GM20000 (cell line): ENCODE results near the gene HAUS2.
A peak's percentile ranks its signal among the peaks of the same experiment; 100 is the strongest.

Experiments
- DNase-seq: peaks from one replicate; pipeline ENCODE4 v3.0.0; 2012; ENCODE audit warnings: low spot score
- TF ChIP-seq, protein P1 (sequence below): IDR thresholded peaks from 2 replicates; pipeline ENCODE4 v1.5.1; 2012; ENCODE audit warnings: mild to moderate bottlenecking, control low read depth; ENCODE audit errors: extremely low read depth, missing control alignments

The HAUS2 gene

DNA sequence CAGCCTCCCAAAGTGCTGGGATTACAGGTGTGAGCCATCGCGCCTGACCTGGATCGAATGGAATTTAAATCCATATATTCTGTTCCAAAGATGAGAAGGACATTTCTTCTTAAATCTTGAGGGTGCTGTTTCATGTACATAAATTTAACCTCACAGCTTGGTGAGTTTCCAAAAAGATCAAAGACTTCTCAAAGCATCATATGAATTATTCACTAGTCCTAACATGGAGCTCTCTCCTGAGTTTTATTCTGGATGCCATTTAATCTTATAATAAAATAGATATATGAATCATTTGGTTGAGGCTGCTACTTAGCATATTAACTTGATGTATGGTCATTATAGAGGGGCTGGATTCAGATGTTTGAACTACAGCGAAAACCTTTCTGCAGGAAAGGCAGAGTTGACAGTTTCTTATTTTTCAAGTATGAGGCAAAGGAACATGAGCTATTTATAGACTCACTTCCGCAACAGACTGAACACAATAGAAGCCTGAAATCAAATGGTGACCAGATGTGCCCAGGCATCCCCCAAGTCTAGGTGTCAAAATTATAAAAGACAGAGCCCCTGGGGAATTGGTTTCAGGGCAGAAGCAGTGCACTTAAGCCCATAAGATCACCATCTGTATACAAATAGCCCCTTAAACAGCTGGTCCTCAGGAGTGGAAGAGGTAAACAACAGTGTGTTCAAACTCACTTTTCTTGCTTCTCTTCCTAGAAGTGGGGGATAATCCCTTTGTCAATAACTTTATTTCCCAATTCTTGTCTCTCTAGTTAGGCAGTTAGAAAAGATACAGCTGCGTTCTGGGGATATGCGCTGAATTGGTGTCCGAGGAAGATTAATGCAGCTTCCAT, 56.5 kb downstream of the HAUS2 start:
- TF ChIP-seq, protein P1, sequence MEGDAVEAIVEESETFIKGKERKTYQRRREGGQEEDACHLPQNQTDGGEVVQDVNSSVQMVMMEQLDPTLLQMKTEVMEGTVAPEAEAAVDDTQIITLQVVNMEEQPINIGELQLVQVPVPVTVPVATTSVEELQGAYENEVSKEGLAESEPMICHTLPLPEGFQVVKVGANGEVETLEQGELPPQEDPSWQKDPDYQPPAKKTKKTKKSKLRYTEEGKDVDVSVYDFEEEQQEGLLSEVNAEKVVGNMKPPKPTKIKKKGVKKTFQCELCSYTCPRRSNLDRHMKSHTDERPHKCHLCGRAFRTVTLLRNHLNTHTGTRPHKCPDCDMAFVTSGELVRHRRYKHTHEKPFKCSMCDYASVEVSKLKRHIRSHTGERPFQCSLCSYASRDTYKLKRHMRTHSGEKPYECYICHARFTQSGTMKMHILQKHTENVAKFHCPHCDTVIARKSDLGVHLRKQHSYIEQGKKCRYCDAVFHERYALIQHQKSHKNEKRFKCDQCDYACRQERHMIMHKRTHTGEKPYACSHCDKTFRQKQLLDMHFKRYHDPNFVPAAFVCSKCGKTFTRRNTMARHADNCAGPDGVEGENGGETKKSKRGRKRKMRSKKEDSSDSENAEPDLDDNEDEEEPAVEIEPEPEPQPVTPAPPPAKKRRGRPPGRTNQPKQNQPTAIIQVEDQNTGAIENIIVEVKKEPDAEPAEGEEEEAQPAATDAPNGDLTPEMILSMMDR, result no peak
- peak; percentile 57 for DNase-seq

DNA sequence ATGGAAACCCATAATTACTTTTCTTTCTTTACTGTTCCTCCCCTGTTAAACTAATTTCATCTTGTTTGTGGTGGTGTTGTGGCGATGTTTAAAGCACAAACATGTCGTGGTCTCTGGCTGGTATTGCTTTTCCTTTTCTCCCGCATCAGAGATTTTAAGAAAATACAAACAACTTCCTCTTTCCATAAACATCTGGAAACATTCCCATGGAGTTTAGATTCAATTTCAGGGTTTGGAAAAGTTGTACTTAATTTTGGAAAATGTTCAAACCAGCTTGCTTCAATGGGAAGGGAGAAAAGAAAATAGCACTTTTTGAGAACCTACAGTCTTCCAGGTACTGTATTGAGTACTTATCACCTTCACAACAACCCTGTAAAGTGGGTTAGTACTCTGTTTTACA, 57.2 kb downstream of the HAUS2 start:
- TF ChIP-seq, protein P1, result no peak
- DNase-seq, result no peak

DNA sequence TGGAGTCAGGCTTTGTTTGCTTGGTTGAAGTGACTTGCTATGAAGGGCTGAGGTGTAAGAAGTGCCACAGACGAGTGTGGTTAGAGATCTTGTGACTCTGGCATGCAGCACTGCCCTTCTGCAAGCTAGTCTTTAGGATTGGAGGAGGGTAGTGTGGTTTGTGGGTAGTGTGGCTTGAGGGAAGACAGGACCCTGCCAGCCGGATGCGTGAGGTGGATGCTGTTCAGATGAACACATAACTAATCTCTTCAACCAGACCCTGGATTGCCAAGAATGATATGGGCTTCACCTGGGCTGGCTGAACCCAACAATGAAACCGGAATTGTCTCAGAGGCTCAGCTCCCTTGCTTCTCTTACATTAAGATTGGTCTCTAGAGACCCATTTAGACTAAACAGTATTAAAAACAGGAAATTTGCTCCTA, 59.5 kb downstream of the HAUS2 start:
- no peak for DNase-seq

DNA sequence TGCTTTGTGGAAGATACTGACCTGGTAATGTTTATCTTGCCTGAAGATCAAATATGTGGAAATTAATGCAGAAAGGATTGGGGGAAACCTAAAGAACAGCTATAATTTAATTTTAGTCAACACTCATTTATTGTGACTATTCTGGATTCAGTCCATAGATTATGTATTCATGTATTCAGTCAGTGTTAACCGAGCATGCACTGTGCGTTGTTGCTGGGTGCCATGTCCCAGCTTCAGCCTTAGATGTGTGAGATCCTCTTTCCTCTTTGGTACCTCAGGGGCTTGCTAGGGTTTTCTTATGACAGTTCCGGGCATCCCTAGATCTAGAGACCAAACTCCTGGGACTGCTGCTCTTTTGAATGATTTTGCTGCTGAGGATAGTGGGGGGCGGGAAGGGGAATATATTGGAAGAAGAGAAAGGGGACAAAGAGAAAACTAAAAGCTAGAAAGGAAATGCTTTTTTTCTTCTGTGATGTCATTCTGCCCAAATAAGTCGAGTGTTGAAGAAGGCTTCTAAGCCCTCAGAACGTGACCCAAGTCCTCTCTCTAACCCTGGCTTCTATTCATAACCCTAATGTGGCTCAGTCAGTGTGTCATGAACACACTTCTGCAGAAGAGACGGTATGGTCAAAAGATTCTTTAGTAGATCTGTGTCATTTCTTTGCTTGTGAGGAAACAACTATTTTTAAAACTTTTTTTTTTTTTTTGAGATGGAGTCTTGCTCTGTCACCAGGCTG, 60.3 kb downstream of the HAUS2 start:
- DNase-seq, result no peak
- TF ChIP-seq, protein P1, result no peak

More for the DNA sequence above, 59.5 kb downstream of the HAUS2 start:
- TF ChIP-seq, protein P1, result no peak

DNA sequence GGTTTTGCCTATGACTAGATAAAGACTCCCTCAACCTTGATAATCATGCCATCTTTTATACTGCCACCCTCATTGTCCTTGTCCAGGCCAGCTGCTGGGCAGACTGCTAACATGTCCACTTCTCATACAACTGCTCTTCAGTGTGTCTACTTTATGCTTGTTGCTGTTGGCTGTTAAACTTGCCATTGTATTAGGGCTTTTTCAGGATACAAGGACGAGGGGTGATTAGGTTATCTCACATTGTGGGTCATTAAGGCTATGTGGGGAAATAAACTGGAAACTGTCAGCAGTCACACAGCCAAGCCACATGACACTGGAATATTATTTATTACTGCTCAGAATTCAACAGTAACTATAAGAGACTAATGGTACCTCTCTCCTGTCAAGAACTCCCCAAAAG, 62.9 kb downstream of the HAUS2 start:
- DNase-seq, result no peak
- TF ChIP-seq, protein P1, result no peak

DNA sequence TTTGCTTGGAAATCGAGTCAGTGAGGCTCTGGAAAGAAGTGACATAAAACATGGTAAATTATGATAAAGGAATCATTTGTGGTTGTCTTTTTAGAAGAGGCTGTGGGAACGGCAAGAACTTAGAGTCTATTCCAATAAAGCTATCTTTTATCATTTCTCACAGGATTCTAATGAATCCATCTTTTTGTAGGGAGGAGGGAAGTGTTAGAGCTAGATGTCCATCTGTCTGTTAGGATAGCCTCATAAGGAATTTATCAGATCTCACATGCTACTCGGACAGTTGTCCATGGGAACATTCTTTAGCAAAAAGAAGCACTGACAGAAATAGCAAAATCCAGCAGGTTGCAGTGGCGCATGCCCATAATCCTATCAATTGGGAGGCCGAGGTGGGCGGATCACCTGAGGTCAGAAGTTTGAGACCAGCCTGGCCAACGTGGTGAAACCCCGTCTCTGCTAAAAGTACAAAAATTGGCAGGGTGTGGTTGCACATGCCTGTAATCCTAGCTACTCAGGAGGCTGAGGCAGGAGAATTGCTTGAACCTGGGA, 63.8 kb downstream of the HAUS2 start:
- TF ChIP-seq, protein P1, result no peak
- no peak for DNase-seq

DNA sequence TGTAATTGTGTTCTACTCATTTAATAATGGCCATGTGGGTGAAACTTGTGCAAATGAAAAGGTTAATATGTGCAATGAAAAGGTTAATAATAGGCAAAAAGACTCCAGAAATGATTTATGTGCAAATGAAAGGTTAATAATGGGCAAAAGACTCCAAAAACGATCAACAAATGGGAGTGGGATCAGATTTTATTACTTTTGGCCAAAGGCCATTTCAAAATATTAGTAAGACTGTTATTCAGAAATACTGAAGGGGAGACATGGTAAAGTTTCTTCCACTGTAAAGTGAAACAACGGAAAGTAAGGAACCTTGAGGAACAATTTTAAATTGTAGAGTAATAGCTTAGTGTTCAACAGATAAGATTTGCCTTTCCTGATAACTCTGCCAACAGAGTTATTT, 67.5 kb downstream of the HAUS2 start:
- DNase-seq, result no peak
- TF ChIP-seq, protein P1, result no peak
